HG02970 (cell line): Measurements from ENCODE around the gene PABPC1L.

ENCODE experiments used
- ATAC-seq: cut with Tn5 transposase; IDR thresholded peaks from one replicate; pipeline ENCODE4 v1.9.1; 2021; ENCODE audit warnings: mild to moderate bottlenecking, moderate library complexity, moderate number of reproducible peaks; ENCODE audit not compliant: unreplicated experiment, low FRiP score

PABPC1L gene

DNA sequence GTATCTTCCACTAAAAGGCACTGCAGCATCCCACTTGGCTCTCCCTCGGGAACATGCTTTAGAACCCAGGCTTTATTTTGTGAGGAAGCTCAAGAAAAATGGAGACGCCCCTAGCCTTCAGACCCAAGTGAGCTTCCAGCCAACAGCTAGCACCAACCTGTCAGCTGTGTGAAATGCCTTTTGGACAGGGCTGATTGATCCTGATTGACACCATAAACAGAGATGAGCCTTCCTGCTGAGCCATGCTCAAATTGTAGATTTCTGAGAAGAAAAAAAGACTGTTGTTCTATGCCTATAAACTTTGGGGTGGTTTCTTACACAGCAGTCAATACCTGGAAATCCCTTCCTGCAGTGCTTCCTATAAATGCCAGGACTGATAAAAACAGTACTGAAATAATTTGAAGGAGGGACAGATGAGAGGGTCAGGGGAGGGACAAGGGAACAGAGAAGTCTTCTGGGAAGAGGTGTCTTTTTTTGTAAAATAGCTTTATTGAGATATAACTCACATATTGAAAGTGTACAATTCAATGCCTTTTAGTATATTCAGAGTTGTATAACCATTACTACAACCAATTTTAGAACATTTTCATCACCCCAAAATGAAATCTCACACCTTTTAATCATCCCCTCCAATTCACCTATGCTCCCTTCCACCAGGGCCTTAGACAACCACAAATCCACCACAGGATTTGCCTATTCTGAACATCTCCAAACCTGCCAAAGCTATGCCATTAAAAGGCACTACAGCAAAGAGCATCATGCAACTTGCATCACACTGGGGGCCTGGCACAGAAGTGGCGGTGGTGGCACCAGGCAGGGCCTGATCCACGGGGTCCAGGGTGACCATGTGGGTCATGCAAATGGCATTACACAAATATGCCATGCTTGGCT lies 53.7 kb downstream of the PABPC1L start:
- no peak for ATAC-seq

DNA sequence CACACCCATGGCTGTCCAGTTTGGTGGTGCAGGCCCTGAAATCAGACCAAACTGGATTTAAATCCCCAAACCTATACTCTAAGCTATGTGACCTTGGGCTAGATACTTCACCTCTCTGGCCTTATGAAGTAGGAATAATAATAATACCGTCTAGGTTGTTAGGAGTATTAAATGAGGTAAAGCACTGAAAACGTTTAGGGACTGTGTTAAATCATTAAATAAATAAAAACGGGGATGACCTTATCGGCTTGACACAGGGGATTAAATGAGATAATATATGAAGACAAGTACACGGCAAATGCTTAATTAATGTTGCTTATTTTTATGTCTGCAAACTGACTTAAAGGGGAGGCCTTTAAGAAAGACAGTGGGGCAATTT lies 55.8 kb downstream of the PABPC1L start:
- no peak for ATAC-seq

DNA sequence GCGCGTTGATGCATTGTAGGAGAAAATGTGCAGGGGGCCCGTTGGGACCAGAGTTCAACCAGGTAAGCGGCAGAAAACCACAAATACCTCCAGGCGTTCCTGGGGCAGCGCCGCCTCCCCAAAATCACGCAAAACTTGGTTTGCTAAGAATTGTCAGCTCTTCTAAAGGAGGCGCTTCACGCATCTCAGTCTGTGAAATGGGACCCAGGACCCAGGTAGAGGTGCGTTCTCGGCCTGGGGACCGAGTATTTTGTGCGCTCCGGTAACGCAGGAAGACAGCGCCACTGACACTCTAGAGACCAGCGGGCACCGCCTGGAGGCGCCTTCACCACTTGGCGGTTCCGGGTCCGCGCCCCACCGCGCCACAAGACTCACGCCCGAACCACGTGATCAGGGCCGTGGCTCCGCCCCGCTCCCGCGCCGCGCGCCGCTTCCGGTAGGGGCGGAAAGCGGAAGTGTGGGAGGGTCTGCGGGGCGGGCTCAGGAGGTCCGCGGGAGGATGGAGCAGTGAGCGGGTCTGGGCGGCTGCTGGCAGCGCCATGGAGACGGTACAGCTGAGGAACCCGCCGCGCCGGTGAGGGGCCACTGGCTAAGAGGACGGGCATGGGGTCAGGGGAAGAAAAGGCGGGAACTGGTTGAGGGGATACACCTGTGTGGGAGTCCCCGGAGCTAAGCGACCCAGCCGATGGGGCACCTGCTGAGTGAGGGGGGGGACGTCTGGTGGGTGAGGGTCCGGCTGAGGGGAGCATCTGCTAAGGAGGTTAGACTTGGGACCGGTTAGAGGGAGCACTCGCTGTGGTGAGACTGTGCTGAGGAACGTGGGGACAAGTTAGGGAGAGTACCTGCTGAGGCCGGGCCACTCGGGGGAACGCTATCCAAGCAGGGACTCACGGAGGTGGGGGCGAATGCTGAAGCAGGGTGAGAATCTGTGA lies 56.4 kb downstream of the PABPC1L start, which contains the start of gene STK4:
Gene STK4, plus strand, starts transcription at position 483 of the 932 bp plus-strand sequence. Its CDS starts 57 bp downstream, at position 540.
- peak; percentile 81 for ATAC-seq

DNA sequence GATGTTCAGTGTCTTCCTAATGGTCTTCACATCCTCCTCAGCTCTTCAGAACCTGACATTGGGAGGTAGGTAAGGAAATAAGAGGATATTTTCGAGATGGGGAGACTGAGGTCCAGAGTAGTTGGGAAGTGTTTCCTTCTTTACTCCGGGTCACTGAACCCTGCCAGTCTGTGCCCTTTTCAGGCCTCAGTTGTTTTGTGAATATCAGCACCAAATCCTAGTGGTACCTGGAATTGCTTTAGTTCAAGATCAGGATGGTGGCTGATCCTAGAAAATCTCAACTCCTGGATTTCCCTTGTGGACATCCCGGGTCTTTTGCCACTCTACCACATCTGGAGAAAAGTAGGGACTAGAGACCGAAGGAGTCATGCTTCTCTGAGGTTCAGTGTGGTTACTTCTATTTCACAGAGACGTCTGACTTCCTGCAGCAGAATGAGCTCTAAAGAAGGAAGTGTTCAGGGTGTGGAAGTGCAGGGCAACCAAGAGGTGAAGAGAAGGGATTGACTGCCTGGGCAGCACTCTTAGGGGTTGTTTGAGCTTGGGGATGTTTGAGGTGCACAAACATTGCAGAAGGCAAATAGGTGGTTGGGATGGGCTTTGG lies 57.4 kb downstream of the PABPC1L start:
- ATAC-seq: no peak

- ATAC-seq: no peak
These were observed 59.5 kb downstream of the PABPC1L start for GRCh38 chr20:44969300-44969894.

GRCh38 chr20:44970243-44970757 lies 60.4 kb downstream of the PABPC1L start:
- ATAC-seq: no peak

- ATAC-seq: no peak
These were observed 63.2 kb downstream of the PABPC1L start for GRCh38 chr20:44973053-44973452.

- ATAC-seq: no peak
These were observed 66.8 kb downstream of the PABPC1L start for GRCh38 chr20:44976698-44977097.

DNA sequence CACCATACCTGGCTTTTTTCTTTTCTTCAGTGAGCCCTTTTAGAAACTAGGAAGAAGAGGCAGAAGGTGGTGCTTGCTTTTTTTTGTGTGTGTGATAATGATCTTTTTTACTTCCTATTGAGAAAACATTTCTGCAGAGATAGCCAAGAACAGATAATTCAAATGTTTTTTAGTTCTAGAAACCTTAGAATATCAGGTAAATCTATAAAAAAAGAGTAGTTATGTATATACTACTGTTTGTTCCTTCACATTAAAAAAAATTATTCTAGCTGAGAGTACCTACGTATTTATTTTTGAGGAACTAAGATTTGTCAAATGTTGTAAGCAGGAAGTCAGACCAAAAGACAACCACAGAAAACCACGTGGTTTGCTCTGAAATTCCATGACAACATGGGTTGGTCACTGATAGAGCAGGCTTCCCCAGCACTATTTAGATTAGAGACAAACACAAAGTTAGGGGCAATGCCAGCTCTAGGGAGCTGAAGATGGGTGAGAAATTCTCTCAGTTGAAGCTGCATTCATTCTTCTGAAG lies 69.3 kb downstream of the PABPC1L start:
- peak; percentile 80 for ATAC-seq

- no peak for ATAC-seq
These were observed 72.0 kb downstream of the PABPC1L start for GRCh38 chr20:44981736-44982406.

DNA sequence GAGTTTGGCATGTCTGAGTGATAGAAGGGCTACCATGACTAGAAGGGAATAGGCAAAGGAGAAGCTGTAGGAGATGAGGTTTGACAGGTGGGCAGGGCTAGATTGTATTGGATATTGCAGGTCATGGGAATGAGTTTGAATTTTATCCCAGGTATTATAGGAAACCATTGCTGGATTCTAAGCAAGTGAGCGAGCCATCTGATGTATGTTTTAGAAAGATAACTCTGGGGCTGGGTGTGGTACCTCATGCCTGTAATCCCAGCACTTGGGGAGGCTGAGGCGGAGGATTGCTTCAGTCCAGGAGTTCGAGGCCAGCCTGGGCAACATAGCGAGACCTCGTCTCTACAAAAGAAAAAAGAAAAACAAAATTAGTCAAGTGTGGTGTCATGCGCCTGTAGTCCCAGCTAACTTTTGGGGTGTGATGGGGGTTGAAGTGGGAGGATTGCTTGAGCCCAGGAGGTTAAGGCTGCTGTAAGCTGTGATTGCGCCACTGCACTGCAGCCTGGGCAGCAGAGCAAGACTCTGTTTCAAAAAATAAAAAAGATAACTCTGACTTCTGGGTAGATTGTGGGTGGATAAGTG lies 73.3 kb downstream of the PABPC1L start:
- ATAC-seq: no peak

- ATAC-seq: no peak
These were observed 78.8 kb downstream of the PABPC1L start for GRCh38 chr20:44988631-44989171.
